Measurements from ENCODE around the gene C19orf81. TPM values are rescaled to one million over a fixed set of nuclear protein-coding genes. Genes with fewer than 3 reads are reported as not detected.

Gene C19orf81
- total and polyA plus RNA-seq, 9 of the 15 experiments (the other 6 are each of a cell fraction or from before 2014, with no cell fraction given), result 2.5 to 42.9 (median 33.0) TPM; not detected in 4

GRCh38 chr19:50686310-50687032 is 37.2 kb downstream of the C19orf81 start:
- H3K4me3 ChIP-seq, result no peak overlapping the region
- CTCF ChIA-PET (ENCODE audit: low intra/inter-chr PET ratio), result no interaction called here
- no peak for TF ChIP-seq ZNF696 (CRISPR knock-in tag; conservative IDR thresholded peaks at IDR 0.05)
- TF ChIP-seq FUS (optimal IDR thresholded peaks at IDR 0.05; ENCODE audit: low read depth, low read length), result no peak
- no peak for TF ChIP-seq TAL1 (IDR thresholded peaks at IDR 0.05)
- no peak for TF ChIP-seq ZNF318 (IDR thresholded peaks at IDR 0.05; ENCODE audit: borderline replicate concordance in 1 of 2, low read depth in 1 of 2)
- no peak for TF ChIP-seq TCF7L2 (IDR thresholded peaks at IDR 0.05; ENCODE audit: low read depth, low read length)

More at GRCh38 chr19:50686310-50687032, 37.2 kb downstream of the C19orf81 start:
- no peak for ATAC-seq
- Histone ChIP-seq H3K9me3 (replicated peaks; ENCODE audit: control insufficient read depth, insufficient read depth, low read depth, low read length) (no peaks in the 10 kb centered on the region), H3K9me1 (ENCODE audit: control insufficient read depth, insufficient read depth, low read length) (no peaks in the 10 kb centered on the region), H3K4me2 (ENCODE audit: insufficient read depth, low read length) (no peak overlapping the region), H3K27ac (ENCODE audit: extremely low read depth, low read depth, low read length) (no peak overlapping the region), H2AFZ (ENCODE audit: low read depth, low read length) (no peak overlapping the region), H3K4me1 (replicated peaks in 1 of 2; ENCODE audit: control insufficient read depth in 2 of 2, insufficient read depth in 2 of 2, low read length in 2 of 2) (peaks cover 0 to 13% of the 10 kb centered on the region in 2 experiments; a peak in 2 of 5 replicates), H3K27me3 (ENCODE audit: control insufficient read depth in 2 of 2, insufficient read depth in 2 of 2, low read length in 2 of 2) (peaks cover 27 to 57% of the 10 kb centered on the region in 2 experiments), H3K9ac (ENCODE audit: insufficient read depth in 1 of 2, low read depth in 2 of 2, low read length in 2 of 2) (no peak overlapping the region), H3K36me3 (ENCODE audit: control insufficient read depth, insufficient read depth, low read length) (no peaks in the 10 kb centered on the region), H3K79me2 (ENCODE audit: control insufficient read depth, insufficient read depth, low read length) (no peaks in the 10 kb centered on the region), H4K20me1 (replicated peaks; ENCODE audit: control insufficient read depth, insufficient read depth, low read length) (peaks cover 7% of the 10 kb centered on the region)
- peak in 2 of 4 experiments; percentile 79 to 81 for DNase-seq (ENCODE audit: extremely low read depth in 1 of 4, low spot score in 3 of 4)
- POLR2A ChIA-PET, result interaction anchor here (0.6 to 0.8 kb wide), 2 partner anchors 9 to 613 kb away, joined by 3 read pairs; no protein-coding TSS in a partner anchor
- intact Hi-C loops (cut with micrococcal nuclease) (no loop called here), in situ Hi-C loops (cut with MboI) (no loop called here)
- no peak for FAIRE-seq
- no TSS peak for BruUV-seq (replicated peaks)
- 8% methylated on average over 26 of the region's 50 CpGs for WGBS (ENCODE audit: insufficient coverage, low coverage, missing lambda C conversion rate)

Measured in K562 (cell line).